ENCODE data around the gene MCRS1.
"Not testable (repeated sequence)": the region's sequence is repeated elsewhere in the genome, so short reads cannot be mapped to it uniquely, and the experiment has no call there.

MCRS1 gene

GRCh38 chr12:49518914-49519573 lies 48.9 kb downstream of the MCRS1 start:
- no peak for DNase-seq (ENCODE audit: low read depth, low spot score)

DNA sequence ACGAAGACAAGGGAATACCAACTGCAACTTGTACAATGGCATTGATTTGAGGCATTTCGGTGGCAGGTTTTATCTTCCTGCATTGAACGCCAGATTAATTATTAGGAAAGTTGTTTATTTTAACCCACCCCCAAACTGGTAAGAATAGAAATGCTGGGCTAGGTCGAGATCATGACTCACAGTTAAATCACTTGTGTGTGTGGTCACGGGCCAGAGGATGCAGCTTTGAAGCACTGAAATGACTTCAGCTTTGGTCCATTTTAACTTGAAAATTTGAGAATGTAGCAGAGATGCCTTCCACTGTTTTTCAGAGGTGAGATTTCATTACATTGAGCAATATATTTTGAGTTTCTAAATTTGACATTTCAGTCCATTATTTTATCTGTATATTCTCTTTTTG lies 52.7 kb downstream of the MCRS1 start:
- DNase-seq (ENCODE audit: low read depth, low spot score), result no peak

GRCh38 chr12:49512546-49512945 lies 55.4 kb downstream of the MCRS1 start:
- DNase-seq (ENCODE audit: low read depth, low spot score), result no peak

DNA sequence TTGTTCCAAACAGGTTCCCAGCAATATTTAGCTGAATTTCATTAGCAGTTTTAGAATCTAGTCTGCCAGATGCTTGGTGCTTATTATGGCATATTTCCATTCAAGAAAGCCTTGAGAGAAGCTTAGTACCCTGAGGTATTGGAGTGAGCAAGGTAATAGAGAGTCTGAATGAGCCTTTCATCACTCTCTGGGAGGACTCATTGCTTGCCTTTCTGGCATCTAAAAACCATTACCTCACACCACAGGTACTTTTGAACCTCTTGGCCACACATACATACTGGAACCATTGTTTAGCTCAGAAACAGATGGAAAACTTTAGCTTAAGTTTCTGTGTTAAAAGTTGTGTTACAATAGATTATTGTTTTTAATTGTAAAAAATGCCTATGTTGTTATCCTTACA lies 56.5 kb downstream of the MCRS1 start:
- DNase-seq (ENCODE audit: low read depth, low spot score), result no peak

DNA sequence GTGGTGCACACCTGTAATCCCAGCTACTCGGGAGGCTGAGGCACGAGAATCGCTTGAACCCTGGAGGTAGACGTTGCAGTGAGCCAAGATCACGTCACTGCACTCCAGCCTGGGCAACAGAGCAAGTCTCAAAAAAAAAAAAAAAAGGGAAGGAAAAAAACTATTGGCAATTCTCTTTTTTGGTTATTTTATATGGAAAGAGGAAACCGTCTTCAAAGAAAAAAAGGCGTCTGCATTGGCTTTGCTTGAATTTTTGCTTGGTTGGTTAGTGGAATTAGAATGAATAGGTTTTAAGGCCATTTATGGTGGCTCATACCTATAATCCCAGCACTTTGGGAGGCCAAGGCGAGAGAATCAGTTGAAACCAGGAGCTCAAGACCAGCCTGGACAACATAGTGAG lies 58.3 kb downstream of the MCRS1 start:
- not testable (repeated sequence) for DNase-seq (ENCODE audit: low read depth, low spot score)
